SIG-M5 (cell line): Measurements from ENCODE around the gene FRK.
"Not testable (repeated sequence)": the region's sequence is repeated elsewhere in the genome, so short reads cannot be mapped to it uniquely, and the experiment has no call there.

Experiments
- DNase-seq: peaks from one replicate; lab custom pipeline; 2025; lab: John Stamatoyannopoulos, UW

Gene FRK, protein sequence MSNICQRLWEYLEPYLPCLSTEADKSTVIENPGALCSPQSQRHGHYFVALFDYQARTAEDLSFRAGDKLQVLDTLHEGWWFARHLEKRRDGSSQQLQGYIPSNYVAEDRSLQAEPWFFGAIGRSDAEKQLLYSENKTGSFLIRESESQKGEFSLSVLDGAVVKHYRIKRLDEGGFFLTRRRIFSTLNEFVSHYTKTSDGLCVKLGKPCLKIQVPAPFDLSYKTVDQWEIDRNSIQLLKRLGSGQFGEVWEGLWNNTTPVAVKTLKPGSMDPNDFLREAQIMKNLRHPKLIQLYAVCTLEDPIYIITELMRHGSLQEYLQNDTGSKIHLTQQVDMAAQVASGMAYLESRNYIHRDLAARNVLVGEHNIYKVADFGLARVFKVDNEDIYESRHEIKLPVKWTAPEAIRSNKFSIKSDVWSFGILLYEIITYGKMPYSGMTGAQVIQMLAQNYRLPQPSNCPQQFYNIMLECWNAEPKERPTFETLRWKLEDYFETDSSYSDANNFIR

DNA sequence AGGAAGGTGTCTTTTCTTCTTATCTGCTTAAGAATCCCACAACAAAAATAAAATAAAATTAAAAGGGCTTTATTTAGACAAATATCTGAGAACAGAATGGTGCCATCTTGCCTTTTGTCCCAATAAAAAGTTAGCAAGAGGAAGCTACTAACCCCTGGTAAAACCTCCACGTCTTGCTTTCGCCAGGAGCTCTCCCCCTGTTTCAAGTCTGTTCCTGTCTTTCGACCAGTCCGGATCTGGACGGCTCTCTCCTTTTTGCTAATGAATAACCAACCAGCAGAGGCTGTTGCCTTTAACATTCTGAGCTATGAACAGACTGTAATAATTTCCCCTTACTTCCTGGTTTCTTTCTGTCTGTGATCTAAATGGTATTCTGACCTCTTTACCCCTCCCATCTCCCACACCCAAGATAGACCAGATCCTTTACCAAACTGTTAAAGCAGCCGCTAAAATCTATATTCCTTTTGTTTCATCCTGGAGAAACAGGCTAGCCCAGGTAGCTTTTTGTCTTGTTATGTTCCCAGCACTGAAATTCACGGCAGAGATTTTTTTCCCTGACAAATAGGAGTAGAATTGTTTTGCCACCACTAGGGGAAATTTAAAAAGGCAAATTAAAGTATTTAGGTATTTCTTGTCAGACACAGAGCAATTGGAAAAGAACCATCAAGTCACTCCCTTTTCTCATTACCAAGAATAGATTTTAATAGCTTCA, at the start of gene FRK:
Gene FRK (minus strand): TSS at position 320 of the 712 bp plus-strand sequence. CDS start 580 bp downstream, outside the sequence.
- no peak for DNase-seq

DNA sequence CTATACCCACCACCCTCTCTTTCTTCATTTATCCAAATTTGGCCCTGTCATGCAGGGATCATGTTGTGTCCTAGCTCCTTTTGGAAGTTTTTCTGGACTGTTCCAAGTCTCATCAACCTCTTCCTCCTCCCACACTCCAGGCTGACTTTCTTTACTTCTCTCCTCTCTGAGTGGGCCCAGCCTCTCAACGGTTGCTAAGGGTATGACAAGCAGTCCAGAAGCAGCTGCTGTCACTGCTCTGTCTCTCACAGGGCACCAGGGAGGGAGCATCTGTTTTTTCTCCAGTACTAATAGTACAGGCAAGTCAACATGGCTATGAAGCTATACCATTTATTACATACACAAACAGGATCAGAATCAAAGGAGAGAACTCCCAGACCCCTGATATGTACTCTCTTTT, 48.1 kb upstream of the FRK start:
- no peak for DNase-seq

DNA sequence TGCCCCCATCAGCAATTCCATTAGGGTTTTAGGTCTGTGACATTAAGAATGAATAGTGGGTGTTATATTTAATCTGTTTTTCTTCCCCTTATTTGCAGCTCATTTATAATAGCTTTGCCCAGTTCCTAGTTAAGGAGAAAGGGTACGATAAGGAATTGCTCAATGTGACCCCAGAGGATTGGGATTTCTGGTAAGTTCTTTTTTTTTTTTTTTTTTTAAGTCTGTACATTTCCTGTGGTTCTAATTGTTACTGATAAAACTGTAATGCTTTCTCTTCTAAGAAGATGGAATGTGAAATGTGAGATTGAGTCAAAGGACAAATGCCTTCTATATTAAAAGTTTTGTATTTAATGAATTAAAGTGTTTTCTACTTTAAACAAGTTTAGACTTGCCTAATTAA, 45.5 kb upstream of the FRK start:
- DNase-seq: no peak

DNA sequence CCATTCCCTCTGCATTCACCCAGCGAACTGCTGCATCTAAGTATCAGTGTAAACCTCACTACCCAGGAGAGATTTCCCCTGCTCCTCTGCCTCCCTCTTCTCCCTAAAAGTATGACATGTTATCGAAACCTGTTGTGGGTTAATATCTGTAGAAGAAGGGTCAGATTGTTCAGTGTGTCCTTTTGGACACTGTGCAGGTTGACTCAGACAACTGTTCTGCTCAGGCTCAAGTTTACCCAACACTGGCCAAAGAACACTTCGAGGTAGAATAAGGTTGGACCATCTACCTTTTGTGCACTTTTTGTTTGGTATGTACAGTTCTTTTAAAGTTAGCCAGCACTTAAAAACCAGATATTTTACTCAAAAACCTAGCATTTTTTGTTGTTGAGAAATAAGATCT, 44.6 kb upstream of the FRK start:
- no peak for DNase-seq

DNA sequence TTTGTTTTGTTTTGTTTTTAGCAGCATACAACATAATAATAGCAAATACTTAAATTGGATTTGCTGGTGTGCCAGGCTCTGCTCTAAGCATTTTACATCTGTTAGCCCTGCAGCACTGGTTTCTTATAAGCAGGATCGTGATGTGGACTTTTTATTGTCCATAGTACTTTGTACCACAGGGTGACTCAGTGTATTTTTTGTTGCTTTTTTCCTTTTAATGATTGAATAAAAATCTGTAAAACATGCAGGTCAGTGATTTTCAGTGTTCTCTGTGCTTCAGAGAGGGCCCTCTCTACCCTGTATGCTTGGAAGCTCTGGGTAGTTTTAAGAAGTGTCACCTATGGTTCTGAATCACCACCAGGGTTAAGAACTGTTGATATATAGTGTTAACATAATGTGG, 43.9 kb upstream of the FRK start:
- no peak for DNase-seq

DNA sequence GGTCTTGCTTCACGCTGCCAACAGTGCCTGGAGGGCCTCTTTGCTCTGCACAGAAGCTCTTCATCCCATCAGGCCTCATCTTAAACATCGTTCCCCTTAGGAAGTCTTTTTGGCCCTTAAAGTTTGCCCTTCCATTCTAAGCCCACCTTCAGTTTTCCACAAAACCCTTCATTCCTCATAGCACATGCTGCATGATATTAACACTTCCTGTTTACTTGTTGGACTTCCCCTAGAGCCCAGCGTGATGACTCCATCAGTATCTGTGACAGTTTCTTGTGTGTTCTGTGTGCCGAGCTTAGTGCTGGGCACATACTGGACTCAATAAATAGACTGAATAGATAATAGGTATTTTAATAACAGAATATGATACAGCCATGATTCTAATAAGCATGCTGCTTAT, 42.2 kb upstream of the FRK start:
- no peak for DNase-seq

DNA sequence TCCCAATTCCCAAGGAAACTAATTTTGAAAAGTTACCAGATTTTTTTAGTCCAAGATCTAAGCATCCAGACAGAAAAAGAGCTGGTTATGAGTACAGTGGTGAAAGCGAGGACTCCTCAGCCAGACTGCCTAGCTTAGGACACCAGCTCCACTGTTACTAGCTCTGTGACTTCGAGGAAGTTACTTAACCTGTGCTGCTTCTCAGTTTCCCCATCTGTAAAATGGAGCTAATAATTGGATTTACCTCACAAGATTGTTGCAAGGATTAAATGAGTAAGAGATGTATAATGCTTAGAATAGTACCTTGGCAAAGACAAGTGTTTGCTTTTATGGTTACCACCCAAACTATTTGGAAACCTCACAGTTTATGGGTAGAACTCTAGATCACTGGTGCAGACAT, 41.1 kb upstream of the FRK start:
- no peak for DNase-seq

DNA sequence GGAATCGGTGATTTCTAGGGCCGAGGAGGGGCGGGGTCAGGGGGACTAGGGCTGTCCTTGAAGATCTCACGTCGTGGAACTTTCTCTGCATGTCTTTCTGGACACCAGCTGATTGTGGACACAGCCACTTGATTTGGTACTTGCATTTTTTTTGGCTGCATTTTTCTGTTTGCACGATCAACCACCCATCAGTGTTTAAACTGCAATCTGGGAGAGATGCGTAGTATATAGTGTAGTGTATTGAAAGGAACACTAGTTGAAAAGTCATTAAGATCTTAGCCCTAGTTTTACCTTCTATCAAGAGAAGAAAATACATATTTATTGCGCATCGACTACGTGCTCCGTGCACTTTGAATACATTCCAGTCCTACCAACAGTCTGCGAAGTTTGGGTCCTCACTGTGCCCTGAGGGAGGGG, 40.6 kb upstream of the FRK start:
- DNase-seq: no peak

DNA sequence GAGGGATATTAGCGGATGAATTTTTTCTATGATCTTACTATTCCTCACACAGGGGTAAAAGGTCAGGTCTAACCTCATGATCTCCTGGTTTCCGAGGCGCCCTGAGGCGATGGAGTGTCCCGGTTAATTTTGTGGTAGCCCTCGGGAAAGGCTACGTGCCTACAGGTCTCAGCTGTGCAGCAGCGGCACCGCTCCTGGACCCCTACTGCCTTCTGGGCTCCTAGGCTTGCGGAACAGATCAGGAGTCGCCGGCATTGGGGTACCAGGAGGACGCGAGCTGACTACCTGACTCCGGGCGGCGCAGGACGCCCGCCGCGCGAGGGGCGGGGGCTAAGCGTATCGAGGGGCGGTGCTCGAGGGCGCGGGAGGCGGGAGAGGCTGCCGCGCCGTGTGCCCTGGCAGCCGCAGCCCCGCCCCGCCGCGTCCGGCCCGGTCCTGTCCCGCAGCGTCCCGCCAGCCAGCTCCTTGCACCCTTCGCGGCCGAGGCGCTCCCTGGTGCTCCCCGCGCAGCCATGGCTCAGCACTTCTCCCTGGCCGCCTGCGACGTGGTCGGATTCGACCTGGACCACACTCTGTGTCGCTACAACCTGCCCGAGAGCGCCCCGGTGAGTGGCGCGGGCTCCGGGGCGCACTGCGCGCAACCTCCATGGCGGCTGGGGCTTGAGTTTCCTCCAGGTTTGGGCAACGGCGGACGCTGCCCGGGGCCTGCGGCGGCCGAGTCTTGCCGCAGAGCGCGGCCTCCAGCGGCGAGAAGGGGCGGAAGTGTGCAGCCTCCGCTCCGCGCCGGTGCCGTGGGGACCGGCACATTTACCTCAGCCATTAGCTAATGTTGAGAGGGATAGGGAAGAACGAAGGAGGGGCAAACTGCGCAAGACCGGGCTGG, 40.0 kb upstream of the FRK start, which contains the start of gene NT5DC1:
Gene NT5DC1 (plus strand): TSS at position 435 of the 883 bp plus-strand sequence. CDS start 78 bp downstream, at position 513.
- DNase-seq: no peak

DNA sequence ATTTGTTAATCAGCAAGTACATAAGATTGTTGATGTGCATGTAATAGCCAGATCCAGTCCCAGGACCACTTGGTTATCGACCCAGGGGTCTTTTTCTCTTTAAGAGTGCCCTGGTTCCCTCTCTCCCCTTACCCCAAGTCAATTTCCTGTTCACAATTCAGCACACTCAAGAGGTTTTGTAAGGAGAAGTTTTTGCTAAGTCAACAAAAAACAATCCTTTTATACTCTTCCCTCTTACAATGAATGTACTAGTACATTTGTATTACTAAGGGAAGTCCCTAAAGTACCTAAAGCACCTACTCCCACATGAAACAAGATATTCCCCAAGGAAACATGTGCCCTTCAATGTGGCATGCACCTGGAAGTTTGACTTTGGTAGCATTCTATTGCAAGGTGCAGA, 38.3 kb upstream of the FRK start:
- DNase-seq: no peak

DNA sequence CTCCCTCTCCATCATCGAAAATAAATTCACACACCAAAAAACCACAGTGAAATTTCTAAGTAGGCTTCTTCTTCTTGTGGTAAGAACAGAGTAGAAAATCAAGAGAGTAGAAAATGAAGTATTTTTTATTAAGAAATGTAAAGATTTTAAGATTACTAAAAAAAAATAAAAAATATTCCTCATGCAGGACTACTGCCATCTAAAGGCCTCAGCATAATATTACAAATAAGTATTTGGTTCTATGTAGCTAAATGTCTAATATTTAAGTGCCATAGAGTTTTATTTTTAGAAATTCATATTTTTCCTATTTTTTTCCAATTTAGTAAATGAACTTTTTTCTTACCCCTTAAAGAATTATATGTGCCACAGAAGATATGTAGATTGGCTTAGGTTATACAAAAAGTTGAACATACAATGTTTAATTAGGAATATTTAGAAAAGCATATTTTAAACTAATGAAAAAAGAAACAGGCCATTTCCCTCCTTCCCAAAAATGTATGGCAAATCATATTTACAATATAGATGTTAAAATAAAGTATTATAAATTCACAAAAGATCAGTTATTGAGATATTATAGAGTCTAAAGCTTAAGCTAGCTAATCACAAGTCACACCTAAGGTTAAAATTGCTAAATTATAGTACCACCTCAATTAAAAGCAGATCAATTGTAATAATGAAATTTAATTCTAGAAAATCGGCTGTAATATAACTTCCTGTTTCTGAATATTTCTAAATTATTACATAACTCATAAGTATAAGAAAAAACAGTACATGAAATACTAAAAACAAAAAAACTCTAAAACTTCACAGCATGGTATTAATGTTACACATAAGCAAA, 36.5 kb upstream of the FRK start:
- DNase-seq: no peak

DNA sequence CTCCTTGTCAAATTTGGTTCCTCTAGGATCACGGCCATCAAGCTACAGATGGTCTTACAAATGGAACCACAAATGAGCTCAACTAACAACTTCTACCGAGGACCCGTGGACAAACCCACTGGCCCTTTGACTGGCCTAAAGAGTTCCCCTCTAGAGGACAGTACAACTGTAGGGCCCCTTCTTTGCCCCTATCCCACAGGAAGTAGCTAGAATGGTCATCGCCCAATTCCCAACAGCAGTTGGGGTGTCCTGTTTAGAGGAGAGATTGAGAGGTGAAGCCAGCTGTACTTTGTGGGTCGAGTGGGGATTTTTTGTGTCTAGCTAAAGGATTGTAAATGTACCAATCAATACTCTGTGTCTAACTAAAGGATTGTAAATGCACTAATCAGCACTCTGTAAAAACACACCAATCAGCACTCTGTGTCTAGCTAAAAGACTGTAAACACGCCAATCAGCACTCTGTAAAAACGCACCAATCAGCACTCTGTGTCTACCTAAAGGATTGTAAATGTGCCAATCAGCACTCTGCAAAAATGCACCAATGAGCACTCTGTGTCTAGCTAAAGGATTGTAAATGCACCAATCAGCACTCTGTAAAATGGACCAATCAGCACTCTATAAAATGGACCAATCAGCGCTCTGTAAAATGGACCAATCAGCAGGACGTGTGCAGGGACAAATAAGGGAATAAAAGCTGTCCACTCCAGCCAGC, 35.5 kb upstream of the FRK start:
- DNase-seq: not testable (repeated sequence)

DNA sequence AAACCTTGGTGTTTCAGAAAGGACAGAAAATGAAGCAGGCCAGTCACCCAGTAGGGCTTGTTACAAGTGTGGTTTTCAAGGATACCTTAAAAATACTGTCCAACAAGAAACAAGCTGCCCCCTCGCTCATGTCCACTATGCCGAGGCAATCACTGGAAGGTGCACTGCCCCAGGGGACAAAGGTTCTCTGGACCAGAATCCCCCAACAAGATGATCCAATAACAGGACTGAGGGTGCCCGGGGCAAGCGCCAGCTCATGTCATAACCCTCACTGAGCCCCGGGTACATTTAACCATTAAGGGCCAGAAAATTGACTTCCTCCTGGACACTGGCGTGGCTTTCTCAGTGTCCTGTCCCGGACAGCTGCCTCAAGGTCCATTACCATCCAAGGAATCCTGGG, 33.4 kb upstream of the FRK start:
- DNase-seq: no peak

DNA sequence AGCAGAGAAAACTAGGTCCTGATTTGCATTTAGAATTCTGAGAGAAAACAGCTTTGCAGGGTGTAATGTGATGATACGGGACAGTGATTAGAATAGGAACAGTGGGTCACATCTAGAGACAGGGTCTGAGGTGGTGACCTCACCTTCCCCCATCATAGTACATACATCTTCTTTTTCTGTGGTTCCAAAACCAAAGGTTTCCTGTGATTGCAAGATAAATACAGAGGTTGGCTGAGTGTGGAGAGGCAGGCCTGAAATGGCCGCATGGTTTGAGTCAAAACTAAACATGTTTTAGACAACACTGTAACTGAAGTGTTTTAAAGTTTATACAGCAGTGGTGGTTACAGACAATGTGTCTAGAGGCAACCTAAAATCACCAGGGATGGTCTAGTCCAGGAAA, 29.6 kb upstream of the FRK start:
- DNase-seq: no peak

DNA sequence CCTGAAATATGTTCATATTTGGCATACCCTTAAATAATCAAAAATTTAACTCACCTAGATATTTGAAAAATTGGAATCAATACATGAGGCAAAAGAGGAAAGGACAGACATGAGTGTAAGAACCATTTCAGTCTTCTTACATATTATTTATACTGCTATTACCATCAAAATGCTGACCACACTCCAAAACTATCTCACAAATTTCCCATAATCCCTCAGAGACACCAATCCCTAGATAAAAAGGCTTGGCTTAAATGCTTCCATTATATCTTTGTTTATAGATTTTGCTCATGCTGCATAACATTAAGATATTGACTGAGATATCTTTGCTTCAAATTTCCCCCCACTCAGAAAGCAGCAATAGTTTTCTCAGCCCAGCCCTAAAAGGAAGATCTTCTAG, 28.3 kb upstream of the FRK start:
- no peak for DNase-seq

DNA sequence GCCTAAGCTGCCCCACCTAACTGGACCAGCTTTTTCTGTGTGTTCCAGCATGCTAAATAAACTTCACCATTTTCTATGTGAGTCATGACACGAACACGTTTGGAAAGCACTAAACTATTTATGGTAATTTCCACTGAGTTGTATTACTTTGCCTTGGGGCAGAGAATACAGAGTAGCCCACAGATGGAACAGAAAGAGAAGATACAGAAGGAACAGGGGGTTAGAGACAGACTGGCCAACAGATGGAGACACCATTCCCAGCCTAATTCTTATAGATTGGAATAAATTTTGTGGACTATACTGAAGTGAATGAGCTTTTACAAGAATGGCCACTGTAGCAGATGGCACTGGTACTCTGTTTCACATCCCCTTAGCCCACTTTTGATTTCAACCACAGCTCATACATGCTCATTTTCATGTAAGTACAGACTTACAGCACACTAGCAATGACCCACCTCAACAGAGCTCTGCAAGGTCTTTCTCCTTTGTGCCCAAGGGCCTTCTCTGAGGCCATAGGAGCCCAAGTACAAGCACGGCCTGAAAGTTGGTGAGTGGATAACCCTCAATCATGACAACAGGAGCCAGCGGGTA, 26.8 kb upstream of the FRK start:
- DNase-seq: no peak

DNA sequence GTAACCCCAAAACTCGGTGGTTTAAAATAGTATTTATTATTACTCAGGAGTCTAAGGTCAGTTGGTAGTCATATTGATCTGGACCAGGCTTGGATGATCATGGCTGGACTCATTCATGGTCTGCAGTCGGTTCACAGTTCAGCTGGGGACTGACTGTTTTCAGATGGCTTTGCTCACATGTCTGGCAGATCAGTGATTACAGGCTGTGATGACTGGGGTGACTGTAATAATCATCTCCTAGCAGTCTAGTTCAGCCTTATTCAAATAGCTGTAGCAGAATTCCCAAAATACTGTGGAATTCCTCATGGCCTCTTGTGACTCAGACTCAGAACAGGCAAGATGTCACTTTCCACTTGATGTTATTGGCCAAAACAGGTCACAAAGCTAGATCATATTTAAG, 23.6 kb upstream of the FRK start:
- no peak for DNase-seq

DNA sequence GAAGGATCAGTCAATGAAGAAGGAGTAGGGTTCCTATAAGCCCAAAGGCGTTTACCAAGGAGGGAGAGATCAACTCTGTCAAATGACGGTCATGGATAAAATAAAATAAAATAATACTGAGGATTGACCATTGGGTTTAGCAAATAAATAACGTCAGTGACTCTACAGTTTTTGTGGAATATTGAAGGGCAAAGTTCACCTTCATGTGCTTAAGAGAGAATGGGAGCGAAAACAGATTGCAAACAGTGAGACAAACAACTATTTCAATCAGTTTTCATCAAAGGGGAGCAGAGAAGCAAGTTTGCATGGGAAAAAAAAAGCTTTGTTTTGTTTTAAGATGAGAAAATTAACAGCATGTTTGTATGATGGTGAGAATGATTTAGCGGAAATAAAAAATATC, 22.4 kb upstream of the FRK start:
- no peak for DNase-seq

DNA sequence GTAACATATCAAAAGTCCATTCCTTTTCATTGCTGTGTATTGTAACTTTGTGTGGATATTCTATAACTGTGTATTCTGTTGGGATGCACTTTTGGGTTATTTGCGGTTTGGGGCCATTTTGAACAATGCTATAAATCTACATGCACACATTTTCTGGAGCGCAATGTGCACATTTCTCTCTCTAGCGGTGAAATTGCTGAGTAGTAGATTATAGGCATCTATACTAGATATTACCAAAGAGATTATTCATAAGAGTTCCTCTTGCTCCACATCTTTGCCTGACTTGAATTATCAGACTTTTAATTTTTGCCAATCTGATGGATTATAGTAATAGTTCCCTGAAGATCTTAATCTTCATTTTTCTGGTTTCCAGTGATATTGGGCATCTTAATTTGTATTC, 18.3 kb upstream of the FRK start:
- DNase-seq: no peak

DNA sequence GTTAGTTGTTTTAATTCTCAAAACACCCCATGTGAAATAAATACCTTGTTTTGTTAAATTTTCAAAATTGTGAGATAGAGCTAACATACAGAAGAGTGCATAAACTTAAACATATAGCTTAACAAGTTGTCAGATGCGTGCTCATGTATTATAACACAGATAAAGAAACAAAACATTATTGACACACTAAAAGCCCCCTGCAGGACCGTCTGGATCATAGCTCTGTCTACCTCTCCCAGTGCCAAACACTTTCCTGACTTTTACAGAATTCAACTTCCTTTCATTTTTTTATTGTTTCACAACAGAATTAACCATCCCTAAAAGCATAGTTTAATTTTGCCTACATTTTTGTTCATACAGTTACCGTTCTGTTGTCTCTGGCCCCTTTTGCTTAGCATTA, 17.8 kb upstream of the FRK start:
- DNase-seq: no peak
